Kidney capillary endothelial cell (primary cell): ENCODE results near the gene ARHGAP23.

Source experiments
- DNase-seq: peaks from one replicate; pipeline ENCODE4 v3.0.0-alpha.2; 2018; ENCODE audit warnings: low spot score

Gene ARHGAP23

GRCh38 chr17:38442548-38442947 is 14.3 kb downstream of the ARHGAP23 start:
- DNase-seq, result no peak

DNA sequence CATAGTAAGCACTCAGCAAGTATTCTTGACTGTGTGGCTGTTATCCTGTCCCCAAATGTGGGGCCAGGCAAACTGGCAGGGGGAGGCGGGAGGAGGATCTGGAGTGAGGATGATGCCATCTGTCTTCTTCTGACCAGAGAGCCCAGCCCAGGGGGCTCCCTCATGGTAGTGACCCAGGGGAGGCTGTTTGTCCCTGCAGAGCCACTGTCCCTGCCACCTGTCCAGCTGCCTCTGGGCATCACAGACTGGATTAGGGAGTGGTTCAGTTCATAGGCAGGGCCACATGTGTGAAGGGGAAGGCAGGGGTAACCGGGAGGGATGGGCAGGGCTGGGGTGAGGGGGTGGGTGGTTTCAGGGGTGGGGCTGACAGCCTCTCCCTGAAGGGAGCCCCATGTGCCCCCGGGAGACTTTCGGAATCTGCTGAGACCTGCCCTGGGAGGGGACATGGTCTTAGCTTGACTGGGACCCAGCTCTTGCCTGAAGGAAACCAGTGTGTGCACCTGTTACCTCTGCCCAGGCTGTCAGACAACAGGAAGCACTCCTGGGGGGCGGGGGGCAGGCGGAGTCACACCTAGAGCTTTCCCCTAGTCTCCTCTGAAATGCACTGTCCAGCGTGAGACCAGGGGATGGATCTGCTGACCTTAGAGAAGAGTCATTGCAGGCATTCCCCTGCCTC is 15.2 kb downstream of the ARHGAP23 start:
- DNase-seq, result no peak

- DNase-seq, result no peak
These were observed 15.9 kb downstream of the ARHGAP23 start for GRCh38 chr17:38444151-38444550.

DNA sequence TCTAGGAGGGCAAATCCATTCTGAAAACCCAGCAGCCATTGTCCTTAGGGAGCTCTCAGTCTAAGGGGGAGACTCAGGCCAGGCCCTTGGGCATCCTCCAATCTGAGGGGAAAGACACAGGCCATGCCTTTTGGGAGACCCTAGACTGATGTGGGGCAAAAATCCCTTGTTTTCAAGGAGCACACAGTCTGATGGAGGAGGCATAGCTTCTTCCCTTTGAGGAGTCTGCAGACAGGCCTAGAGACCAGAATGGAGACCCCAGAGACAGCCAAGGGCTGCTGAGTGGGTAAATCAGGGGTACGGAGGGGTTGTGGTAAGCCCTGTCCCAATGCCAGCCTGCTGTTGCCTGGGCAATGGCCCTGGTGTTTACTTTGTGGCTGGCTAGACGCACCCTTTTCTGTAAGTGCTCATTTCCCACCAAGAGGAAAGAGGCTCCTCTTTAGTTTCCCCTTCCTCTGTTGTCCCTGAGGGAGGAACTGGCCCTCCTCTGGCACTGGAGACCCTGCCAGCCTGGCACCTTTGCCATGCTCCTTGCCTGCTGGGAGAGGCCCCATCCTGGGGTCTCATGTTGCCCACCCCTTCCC is 19.3 kb downstream of the ARHGAP23 start:
- no peak for DNase-seq

GRCh38 chr17:38448208-38448771 is 20.0 kb downstream of the ARHGAP23 start:
- no peak for DNase-seq

GRCh38 chr17:38449364-38449763 is 21.1 kb downstream of the ARHGAP23 start:
- DNase-seq, result no peak

DNA sequence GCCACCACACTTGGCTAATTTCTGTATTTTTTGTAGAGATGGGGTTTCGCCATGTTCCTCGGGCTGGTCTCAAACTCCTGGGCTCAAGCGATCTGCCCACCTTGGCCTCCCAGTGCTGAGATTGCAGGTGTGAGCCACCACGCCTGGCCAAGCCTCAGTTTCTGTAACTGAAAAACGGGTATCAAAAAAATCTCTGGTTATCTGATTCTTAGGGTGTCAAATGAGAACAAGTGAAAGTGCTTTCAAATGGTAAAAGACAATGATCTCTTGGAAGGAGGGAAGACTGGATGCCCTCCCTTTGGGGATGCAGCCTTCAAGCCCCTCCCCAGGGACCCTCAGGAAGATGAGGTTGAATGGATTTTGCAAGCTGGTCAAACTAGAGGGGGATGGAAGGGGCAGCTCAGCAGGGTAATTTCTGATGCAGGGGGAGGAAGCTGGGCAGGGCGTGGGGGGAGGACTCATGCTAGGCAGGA is 22.3 kb downstream of the ARHGAP23 start:
- no peak for DNase-seq

- DNase-seq, result peak; percentile 94
These were observed 23.0 kb downstream of the ARHGAP23 start for GRCh38 chr17:38451030-38451839.

DNA sequence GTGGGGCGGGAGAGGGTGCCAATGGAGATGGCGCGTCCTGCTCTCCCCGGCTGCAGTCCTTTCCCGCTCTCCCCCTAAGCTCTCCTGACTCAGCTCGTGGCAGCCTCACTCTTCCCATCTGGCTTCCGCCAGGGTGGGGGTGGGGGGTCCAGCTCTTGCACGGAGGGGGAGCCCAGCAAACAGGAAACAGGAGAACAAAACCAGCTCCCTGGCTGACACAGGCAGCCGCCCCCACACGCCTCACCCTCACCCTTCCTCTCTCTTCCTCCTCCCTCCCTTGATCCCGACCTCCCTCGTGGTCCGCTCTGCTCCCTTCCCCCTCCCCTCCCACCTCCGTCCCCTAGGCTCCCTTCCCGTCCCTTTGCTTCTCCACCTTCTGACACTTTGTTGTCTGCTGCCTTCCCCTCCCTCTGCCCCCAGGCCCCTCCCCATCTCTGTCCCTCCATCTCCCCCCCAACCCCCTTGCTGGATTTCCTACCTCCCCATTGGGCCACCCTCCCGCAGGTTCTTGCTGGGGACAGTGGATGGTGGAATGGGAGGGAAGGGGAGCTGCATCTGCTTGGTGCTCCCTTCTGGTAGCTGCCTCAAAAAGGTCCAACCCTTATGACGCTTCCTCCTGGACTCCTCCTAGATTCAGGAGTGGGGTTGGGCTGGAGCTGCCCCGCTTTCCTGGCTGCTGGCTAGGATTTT is 23.7 kb downstream of the ARHGAP23 start:
- DNase-seq, result peak; percentile 83

- no peak for DNase-seq
These were observed 24.5 kb downstream of the ARHGAP23 start for GRCh38 chr17:38452719-38453118.

- DNase-seq, result no peak
These were observed 25.7 kb downstream of the ARHGAP23 start for GRCh38 chr17:38453951-38454421.

- DNase-seq, result no peak
These were observed 26.3 kb downstream of the ARHGAP23 start for GRCh38 chr17:38454532-38454931.

GRCh38 chr17:38455288-38455915 is 27.1 kb downstream of the ARHGAP23 start:
- DNase-seq, result no peak

GRCh38 chr17:38456031-38456815 is 28.0 kb downstream of the ARHGAP23 start:
- DNase-seq, result peak; percentile 15

- no peak for DNase-seq
These were observed 29.5 kb downstream of the ARHGAP23 start for GRCh38 chr17:38457577-38458371.

GRCh38 chr17:38458521-38458920 is 30.3 kb downstream of the ARHGAP23 start:
- DNase-seq, result no peak

GRCh38 chr17:38459567-38459966 is 31.3 kb downstream of the ARHGAP23 start:
- no peak for DNase-seq

DNA sequence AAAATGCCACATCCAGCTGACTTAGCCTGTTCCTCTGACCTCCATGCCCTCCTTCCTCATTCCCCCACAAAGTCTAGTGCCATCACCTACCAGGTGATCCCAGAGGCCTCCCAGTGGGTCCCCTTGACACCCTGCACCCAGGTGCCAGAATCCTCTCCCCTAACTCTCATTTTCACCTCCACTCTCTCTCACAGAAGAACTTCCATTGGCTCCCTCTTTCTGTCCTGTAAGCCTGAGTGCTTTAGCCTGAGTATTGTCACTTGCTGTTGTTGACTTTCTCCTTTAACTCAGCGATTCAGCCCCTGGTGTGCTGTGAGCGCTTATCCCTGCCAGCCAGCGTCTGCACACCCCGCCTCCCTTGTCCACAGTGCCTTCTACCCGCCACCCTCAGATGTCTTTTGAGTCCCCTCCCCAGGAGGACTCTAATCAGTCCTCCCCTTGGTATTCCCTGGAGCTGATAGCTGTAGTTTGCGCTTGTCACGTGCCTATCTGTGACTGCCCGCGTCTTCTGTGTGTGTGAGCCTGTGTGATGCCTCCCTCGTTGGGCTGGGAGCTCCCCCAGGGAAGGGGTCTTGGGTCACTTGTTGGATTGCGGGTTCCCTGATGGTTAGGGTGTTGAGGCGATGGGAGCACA is 31.9 kb downstream of the ARHGAP23 start:
- DNase-seq, result no peak
